ENCODE data around the gene APELA.

- no peak for TF ChIP-seq POLR2AphosphoS5 (IDR thresholded peaks at IDR 0.05)
- TF ChIP-seq, protein P1, sequence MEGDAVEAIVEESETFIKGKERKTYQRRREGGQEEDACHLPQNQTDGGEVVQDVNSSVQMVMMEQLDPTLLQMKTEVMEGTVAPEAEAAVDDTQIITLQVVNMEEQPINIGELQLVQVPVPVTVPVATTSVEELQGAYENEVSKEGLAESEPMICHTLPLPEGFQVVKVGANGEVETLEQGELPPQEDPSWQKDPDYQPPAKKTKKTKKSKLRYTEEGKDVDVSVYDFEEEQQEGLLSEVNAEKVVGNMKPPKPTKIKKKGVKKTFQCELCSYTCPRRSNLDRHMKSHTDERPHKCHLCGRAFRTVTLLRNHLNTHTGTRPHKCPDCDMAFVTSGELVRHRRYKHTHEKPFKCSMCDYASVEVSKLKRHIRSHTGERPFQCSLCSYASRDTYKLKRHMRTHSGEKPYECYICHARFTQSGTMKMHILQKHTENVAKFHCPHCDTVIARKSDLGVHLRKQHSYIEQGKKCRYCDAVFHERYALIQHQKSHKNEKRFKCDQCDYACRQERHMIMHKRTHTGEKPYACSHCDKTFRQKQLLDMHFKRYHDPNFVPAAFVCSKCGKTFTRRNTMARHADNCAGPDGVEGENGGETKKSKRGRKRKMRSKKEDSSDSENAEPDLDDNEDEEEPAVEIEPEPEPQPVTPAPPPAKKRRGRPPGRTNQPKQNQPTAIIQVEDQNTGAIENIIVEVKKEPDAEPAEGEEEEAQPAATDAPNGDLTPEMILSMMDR (IDR thresholded peaks at IDR 0.05): no peak
Measured at GRCh38 chr4:164945146-164945545, 68.2 kb downstream of the APELA start.

Data from upper lobe of left lung (tissue), 4 donors.